NK-92 treated with Interleukin-12 subunit alpha and Interleukin-12 subunit beta, amount 100 ng/mL, for 24 hours (cell line): Measurements from ENCODE around the gene KRTAP19-6.
"Not testable (repeated sequence)": the region's sequence is repeated elsewhere in the genome, so short reads cannot be mapped to it uniquely, and the experiment has no call there.

Experiments
- DNase-seq: peaks from one replicate; lab custom pipeline; 2025; lab: John Stamatoyannopoulos, UW

KRTAP19-6 gene, protein sequence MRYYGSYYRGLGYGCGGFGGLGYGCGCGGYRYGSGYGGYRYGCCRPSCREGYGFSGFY

DNA sequence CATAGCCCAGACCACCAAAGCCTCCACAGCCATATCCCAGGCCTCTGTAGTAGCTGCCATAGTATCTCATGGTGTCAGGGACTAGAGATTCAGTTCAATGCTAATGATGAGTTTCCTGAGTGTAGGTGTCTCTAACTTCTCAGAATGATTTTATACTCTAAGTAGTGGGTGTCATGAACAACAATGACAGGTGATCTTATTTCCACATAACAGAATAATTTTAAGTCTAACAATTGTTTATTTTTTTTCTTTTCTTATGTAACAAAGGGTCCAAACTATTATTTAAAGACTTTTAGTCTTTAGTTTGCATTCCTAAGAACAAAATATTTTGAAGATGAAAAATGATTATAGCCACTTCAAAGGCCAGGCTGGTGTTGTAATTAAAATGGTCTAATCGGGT is at the start of gene KRTAP19-6:
Gene KRTAP19-6, minus strand, starts transcription at position 101 of the 400 bp plus-strand sequence. Its CDS starts 31 bp downstream, at position 70.
- DNase-seq, result no peak

DNA sequence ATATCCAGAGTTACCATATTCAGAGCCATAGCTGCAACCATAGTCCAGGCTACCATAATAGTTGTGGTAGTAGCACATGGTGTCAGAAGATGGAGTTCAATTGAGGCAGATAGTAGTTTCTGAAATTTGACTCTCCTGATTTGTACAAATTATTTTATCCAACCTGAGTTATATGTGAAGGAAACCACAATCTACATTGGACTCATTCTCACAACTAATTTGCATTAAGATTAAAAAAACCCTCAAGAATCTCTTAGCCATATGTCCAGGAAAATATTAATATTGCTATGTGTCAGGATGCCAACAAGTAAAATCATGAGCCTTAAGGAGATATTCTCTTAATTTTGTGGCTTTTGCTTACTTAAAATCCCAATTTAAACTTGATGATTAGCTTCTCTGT is 48.6 kb upstream of the KRTAP19-6 start, which contains the start of gene KRTAP22-2:
Gene KRTAP22-2, minus strand, starts transcription at position 101 of the 400 bp plus-strand sequence.
- no peak for DNase-seq

DNA sequence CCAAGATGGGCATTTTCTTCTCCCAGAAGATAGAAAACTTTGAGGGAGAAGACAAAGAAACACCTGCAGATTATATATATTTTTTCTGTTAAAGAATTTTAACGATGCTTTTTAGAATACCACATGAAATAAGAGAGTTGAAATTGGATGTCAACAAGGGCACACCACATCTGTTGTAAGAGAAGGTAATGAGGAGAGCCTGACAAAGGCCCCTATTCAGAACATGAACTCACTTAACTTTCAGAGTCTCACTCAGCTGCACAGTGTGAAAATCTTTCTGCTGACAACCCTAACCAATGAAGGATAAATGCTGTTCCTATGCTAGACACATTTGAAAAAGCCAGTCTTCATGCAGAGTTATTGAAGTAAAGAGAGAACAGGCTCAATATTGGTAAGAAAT is 41.2 kb upstream of the KRTAP19-6 start:
- DNase-seq, result no peak

DNA sequence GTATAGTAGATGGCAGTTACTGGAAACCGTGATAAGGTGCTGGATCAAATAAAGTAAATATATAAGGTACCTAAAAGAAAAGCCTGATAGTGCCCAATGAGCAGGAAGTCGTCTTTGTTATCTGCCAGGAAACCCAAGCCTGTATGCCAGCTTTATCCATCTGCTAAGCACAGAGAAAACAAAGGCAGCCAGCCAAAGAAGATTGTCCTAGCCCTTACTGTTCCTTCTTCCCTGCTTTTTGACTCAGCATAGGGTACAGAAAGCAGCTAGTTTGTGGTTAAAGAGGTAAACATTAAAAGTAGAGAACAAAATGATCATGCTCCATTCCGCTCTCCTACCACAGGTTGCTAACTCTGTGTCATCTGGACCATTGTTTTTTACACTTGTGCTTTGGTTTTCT is 38.5 kb upstream of the KRTAP19-6 start:
- no peak for DNase-seq

DNA sequence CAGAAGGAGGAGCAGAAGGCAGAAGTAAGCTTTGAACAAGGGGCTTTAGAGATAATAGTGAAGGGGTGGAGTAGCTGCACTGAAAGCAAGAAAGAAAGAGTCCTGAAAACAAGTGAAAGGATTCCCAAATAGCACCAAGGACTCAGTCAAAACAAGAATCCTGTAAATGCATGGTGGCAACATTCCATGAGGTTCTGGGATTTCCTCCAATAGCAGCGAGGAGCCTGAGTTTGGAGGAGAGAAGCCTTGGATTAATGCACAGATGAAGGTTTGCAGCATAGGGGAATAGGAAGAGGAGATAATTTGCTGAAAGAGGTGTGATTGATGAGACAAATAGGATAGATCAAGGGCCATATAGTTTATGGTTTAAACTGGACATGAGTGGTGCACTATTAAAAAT is 37.7 kb upstream of the KRTAP19-6 start:
- no peak for DNase-seq

DNA sequence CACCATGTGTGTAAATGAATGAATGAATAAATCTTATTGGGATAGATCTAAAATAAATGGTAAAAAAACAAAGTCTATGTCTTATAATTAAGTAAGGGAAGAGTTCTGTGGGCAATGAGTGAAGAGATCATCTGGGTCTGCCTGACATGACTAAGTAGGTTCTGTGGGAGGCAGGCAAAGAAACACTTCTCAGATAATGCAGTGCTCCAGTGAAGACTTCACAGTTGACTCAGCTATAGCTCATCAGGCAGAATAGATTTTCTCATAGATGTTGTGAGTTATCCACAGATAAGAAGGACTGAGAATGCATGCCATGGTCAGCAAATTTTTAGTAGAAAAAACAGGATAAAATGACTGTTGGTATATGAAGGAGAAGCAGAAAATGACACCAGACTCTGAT is 36.1 kb upstream of the KRTAP19-6 start:
- DNase-seq, result no peak

DNA sequence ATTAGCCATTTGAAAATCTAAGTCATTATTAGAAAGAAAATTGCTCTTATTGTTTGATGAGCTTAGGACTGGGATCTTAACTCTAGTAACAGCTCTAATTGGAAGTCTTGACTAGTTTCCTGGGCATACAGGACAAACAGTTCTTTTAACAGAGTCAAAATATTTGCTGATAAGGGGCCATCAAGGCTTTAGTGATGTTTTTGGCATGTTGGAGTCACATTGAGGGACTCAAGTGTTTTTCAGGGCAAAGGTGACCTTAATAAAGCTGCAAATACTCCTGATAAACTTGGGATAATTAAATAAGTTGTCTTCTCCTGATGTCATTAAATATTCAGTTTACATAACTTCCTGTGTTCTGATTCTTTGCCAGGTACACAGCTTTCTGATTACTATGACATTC is 26.0 kb upstream of the KRTAP19-6 start:
- DNase-seq, result no peak

DNA sequence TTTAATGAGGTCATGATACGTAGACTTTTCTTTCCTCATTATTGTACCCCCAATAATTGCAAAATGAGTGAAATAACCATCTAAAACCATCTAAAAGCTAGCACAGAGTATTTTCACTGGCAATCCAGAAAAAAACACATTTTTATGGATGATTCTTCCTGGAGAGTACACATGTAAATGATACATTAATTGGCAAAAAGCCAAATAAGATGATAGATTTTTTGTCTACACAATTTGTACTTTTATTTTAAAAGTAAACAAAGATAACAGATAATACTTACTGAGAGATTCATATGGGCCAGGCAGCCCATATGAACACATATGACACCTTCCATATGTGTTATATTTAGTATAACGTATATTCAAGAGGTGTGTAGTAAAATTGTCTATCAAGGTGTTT is 22.0 kb upstream of the KRTAP19-6 start:
- DNase-seq, result no peak

DNA sequence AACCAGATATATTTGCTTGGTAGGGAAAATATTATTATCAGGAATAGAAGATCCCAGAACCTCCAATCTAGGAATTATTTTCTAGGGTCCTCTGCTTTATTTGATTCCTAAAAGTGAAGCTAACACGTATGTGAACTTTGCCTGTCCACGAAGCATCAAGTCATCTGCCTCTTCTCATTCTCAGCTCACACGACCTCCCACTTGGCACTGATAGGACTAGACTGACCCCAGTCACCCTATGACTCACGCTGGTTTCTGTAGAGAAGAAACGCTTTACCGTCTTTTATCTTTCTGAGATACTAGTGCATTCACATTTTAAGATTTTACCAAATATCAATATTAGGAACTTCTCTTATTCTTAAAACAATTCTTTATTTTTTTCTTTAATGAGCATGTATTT is 21.4 kb upstream of the KRTAP19-6 start:
- no peak for DNase-seq

DNA sequence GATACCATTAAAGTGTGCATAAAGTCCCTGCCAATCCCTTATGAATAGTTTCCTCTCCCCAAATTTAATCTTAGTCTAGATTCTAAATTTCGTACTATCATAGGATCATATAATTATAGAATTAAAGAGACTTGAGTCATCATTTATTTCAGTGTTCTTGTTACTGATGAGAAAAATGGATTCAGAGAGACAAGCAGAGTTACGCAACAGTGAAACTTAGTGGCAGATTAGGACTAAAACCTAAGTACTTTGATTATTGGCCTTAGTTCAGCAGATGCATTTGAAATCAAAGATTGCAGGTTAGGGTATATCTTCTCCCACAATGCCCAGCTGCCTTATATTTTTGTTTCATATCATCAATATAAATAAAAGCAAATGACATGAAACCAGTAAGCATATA is 20.3 kb upstream of the KRTAP19-6 start:
- no peak for DNase-seq

DNA sequence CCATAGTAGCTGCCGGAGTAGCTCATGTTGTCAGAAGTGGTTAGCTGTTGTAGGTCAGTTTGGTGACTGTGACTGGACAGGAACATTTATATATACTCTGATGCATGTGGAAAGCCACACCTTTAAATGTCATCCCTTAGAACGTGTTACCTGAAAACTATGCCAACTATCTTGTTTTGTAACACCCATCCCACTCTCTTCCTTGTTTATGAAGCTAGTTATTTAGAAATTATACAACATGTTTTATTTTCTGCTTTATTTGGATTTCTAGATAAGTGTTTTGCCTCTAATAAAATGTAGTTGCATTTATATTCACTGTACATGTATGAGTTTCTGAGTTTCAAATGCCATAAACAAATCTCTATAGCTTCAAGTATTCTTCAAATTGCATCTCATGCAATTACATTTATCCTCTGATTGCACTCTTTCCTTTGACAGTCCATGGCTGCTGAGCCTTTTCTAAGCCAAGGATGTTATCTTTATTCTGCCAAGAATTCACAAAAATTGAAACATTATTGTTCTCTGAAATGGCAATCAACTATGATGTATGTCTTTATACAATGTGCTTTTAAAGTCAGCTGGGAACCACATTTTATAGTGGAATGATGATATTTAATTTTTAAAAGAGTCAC is 19.7 kb upstream of the KRTAP19-6 start, which contains the start of gene KRTAP19-7:
Gene KRTAP19-7, minus strand, starts transcription at position 51 of the 632 bp plus-strand sequence. Its CDS starts 25 bp downstream, at position 26.
- no peak for DNase-seq

DNA sequence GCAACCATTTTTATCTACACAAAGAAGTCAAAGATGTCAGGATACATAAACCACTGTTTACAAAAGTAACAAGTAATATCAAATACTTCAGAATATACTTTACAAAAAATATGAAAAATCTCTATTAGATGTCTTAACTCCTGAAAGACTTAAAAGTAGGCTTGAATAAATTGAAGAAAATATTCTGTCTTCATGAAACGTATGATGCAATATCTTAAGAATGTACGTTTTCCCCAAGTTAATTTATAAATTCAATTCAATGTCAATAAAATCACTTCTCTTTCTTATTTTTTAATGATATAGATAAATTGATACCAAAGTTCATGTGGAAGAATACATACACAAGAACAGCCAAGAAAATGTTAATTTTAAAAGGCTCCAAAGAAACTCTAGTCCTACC is 13.4 kb upstream of the KRTAP19-6 start:
- DNase-seq, result no peak

DNA sequence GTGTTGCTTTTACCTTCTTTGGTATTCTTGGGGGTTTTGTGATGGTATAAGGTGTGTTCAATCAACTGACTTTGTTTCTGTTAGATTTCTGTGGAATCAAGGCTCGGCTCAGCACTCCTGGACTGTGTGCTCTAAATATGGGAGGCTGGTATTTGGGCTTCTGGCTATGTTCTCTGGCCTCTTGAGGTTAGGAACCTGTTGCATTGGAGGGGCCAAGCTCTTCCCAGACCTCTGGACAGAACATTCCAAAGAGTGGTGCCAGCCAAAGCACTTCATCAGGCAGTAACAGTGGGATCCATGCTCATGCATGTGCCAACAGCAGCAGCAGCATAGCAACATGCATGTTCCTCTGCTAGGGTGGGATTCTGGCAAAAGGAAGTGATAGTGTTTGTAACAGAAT is 11.1 kb upstream of the KRTAP19-6 start:
- no peak for DNase-seq

DNA sequence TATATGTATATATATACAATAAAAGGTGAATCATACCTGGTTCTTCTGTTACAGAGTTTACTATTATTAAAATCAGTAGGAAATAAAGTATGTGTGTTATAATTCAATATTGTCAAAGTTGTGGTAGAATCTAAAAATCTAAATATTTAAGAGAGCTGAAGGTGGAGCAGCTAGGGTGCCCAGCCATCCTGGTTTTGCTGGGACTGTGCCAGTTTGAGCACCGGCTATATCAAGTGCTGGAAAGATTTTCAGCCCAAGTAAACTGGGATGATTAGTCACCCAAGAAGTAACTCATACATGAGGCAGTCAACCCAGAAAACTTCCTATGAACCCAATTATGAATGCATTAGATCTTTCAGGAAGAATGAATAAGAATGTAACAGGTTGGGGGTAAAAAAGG is 22.8 kb downstream of the KRTAP19-6 start:
- DNase-seq, result no peak

DNA sequence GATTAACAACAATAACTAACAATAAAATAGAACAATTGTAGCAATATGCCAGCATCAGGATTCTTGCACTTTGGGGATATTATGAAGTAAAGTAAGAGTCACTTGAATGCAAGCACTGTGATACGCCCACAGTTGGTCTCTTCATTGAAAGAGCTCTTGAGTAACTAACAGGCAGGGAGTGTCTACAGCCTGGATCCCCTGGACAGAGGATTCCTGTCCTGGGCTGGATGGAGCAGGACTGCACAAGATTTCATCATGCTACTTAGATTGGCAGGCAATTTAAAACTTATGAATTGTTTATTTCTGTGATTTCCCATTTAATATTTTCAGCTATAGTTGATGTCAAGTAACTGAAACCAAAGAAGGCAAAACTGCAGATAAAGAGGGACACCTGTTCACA is 26.0 kb downstream of the KRTAP19-6 start:
- DNase-seq, result no peak

DNA sequence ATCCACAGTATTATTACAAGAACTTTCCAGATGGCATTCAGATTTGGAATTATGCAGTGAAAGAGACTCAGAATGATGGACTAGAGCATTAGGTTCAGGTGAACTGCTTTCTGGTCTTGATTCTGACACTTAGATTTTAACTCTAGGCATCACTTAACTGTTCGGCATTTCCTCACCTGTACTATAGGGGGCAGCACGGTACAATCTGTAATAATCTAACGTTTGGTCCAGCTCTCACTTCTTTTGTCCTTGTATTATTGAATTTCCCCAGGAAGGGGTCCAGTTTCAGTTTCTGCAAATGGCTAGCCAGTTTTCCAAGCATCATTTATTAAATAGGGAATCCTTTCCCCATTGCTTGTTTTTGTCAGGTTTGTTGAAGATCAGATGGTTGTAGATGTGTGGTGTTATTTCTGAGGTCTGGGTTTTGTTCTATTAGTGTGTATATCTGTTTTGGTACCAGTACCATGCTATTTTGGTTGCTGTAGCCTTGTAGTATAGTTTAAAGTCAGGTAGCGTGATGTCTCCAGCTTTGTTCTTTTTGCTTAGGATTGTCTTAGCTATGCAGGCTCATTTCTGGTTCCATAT is 36.0 kb downstream of the KRTAP19-6 start:
- DNase-seq, result not testable (repeated sequence)

DNA sequence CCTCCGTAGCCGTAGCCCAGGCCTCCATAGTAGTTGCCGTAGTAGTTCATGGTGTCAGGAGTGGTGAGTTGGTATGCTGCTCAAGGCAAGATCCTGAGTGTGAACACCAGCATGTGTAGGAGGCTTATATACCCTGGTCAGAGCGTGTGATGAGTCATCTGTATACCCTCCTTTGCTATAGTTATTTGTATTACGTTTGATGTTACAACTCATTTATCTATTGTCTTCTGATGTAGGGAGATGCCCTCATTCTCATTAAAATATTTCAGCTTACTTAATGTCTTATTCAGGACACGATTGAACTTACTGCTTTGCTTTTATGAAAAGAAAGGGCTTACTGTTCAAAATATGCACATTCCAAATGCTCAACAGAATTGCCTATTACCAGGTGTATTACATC is 39.6 kb downstream of the KRTAP19-6 start, which contains the start of gene KRTAP19-5:
Gene KRTAP19-5, minus strand, starts transcription at position 101 of the 400 bp plus-strand sequence. Its CDS starts 51 bp downstream, at position 50.
- no peak for DNase-seq

DNA sequence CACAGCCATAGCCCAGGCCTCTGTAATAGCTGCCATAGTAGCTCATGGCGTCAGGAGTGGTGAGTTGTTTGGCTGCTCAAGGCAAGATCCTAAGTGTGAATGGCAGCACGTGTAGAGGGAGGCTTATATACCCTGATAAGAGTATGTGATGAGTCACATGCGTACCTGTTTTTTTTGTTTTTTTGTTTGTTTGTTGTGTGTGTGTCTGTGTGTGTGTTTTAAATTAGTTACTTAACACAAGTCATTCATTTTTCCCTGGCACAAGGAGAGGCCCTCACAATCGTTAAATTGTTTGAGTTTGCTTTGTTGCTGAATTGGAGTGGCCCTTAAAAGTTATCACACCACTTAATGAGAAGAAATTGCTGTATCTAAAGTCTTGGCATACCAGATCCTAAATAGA is 44.6 kb downstream of the KRTAP19-6 start, which contains the start of gene KRTAP19-4:
Gene KRTAP19-4, minus strand, starts transcription at position 101 of the 400 bp plus-strand sequence. Its CDS starts 55 bp downstream, at position 46.
- DNase-seq, result no peak

DNA sequence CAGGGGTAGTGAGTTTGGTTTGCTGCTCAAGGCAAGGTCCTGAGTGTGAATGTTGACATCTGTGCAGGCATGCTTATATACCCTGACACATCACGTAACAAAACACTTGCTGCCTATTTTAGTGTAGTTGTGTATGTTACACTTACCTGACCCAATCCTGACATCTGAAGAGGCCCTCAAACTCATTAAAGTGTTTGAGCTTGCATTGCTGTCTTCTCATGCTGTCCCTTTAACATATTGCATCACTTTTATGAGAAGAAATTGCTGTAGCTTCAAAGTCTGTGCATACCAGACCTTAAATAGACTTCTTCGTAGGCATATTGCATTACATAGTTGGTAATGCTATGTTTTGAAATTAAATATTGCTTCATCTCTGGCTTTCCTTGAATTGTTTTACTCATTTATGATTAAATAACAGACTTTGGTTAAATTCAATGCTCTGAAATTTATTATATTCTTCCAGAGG is 49.7 kb downstream of the KRTAP19-6 start, which contains the start of gene KRTAP19-3:
Gene KRTAP19-3, minus strand, starts transcription at position 51 of the 466 bp plus-strand sequence. CDS start 56 bp downstream, outside the sequence.
- no peak for DNase-seq
